ENCODE data around the gene ZNF385B.

Gene ZNF385B

GRCh38 chr2:179855673-179856072 lies 5.7 kb downstream of the ZNF385B start:
- DNase-seq (ENCODE audit: low spot score), result no peak

GRCh38 chr2:179854891-179855290 lies 6.5 kb downstream of the ZNF385B start:
- no peak for DNase-seq (ENCODE audit: low spot score)

- DNase-seq (ENCODE audit: low spot score), result no peak
These were observed 8.3 kb downstream of the ZNF385B start for GRCh38 chr2:179853108-179853507.

GRCh38 chr2:179850188-179850587 lies 11.2 kb downstream of the ZNF385B start:
- DNase-seq (ENCODE audit: low spot score), result no peak

GRCh38 chr2:179849719-179850118 lies 11.7 kb downstream of the ZNF385B start:
- no peak for DNase-seq (ENCODE audit: low spot score)

GRCh38 chr2:179843541-179843940 lies 17.9 kb downstream of the ZNF385B start:
- no peak for DNase-seq (ENCODE audit: low spot score)

GRCh38 chr2:179842498-179843153 lies 18.8 kb downstream of the ZNF385B start:
- peak; percentile 25 for DNase-seq (ENCODE audit: low spot score)

- DNase-seq (ENCODE audit: low spot score), result no peak
These were observed 20.6 kb downstream of the ZNF385B start for GRCh38 chr2:179840840-179841239.

- no peak for DNase-seq (ENCODE audit: low spot score)
These were observed 24.0 kb downstream of the ZNF385B start for GRCh38 chr2:179837408-179837807.

- no peak for DNase-seq (ENCODE audit: low spot score)
These were observed 31.2 kb downstream of the ZNF385B start for GRCh38 chr2:179830043-179830787.

GRCh38 chr2:179826297-179826696 lies 35.1 kb downstream of the ZNF385B start:
- no peak for DNase-seq (ENCODE audit: low spot score)

GRCh38 chr2:179825494-179825893 lies 35.9 kb downstream of the ZNF385B start:
- DNase-seq (ENCODE audit: low spot score), result no peak

GRCh38 chr2:179824961-179825360 lies 36.5 kb downstream of the ZNF385B start:
- no peak for DNase-seq (ENCODE audit: low spot score)

GRCh38 chr2:179822540-179822939 lies 38.9 kb downstream of the ZNF385B start:
- DNase-seq (ENCODE audit: low spot score), result no peak

GRCh38 chr2:179818546-179818945 lies 42.9 kb downstream of the ZNF385B start:
- DNase-seq (ENCODE audit: low spot score), result peak; percentile 87

- DNase-seq (ENCODE audit: low spot score), result no peak
These were observed 44.1 kb downstream of the ZNF385B start for GRCh38 chr2:179817181-179817841.

- DNase-seq (ENCODE audit: low spot score), result no peak
These were observed 47.4 kb downstream of the ZNF385B start for GRCh38 chr2:179814050-179814449.

- DNase-seq (ENCODE audit: low spot score), result no peak
These were observed 48.9 kb downstream of the ZNF385B start for GRCh38 chr2:179812501-179812900.

- no peak for DNase-seq (ENCODE audit: low spot score)
These were observed 50.4 kb downstream of the ZNF385B start for GRCh38 chr2:179811042-179811441.

GRCh38 chr2:179809606-179810005 lies 51.8 kb downstream of the ZNF385B start:
- no peak for DNase-seq (ENCODE audit: low spot score)

- DNase-seq (ENCODE audit: low spot score), result no peak
These were observed 56.4 kb downstream of the ZNF385B start for GRCh38 chr2:179805001-179805400.

GRCh38 chr2:179804206-179804605 lies 57.2 kb downstream of the ZNF385B start:
- DNase-seq (ENCODE audit: low spot score), result no peak

Data from kidney capillary endothelial cell (primary cell).